ENCODE data around the gene MC1R.
A peak's percentile ranks its signal among the peaks of the same experiment; 100 is the strongest.
"Not testable (repeated sequence)": the region's sequence is repeated elsewhere in the genome, so short reads cannot be mapped to it uniquely, and the experiment has no call there.

MC1R gene

GRCh38 chr16:89914642-89915285, 3.9 kb upstream of the MC1R start:
- DNase-seq: not testable (repeated sequence)

GRCh38 chr16:89915303-89916232, 3.1 kb upstream of the MC1R start:
- DNase-seq: no peak

- peak; percentile 88 for DNase-seq
Observed at GRCh38 chr16:89917773-89918452, 749 bp upstream of the MC1R start.

GRCh38 chr16:89919535-89920406, 1.1 kb downstream of the MC1R start:
- no peak for DNase-seq

- no peak for DNase-seq
Observed at GRCh38 chr16:89920723-89921122, 2.1 kb downstream of the MC1R start.

GRCh38 chr16:89921131-89921701, 2.6 kb downstream of the MC1R start:
- no peak for DNase-seq

GRCh38 chr16:89921702-89922476, 3.2 kb downstream of the MC1R start:
- DNase-seq: peak; percentile 42

GRCh38 chr16:89922477-89922883, 3.8 kb downstream of the MC1R start:
- peak; percentile 35 for DNase-seq

GRCh38 chr16:89922884-89923639, 4.4 kb downstream of the MC1R start, which contains the start of gene TUBB3:
Gene TUBB3 (plus strand): TSS chr16:89923342. CDS start chr16:89923402, 60 bp downstream.
- DNase-seq: peak; percentile 53

- no peak for DNase-seq
Observed at GRCh38 chr16:89923640-89924296, 5.1 kb downstream of the MC1R start.

GRCh38 chr16:89924297-89924924, 5.7 kb downstream of the MC1R start:
- peak; percentile 40 for DNase-seq

GRCh38 chr16:89924925-89925307, 6.3 kb downstream of the MC1R start:
- no peak for DNase-seq

- DNase-seq: no peak
Observed at GRCh38 chr16:89925596-89926079, 7.0 kb downstream of the MC1R start.

GRCh38 chr16:89931305-89931896, 12.7 kb downstream of the MC1R start:
- DNase-seq: no peak

GRCh38 chr16:89931964-89932363, 13.3 kb downstream of the MC1R start:
- DNase-seq: no peak

GRCh38 chr16:89934019-89934418, 15.4 kb downstream of the MC1R start:
- not testable (repeated sequence) for DNase-seq

GRCh38 chr16:89934611-89935553, 16.2 kb downstream of the MC1R start:
- DNase-seq: no peak

GRCh38 chr16:89935620-89936019, 17.0 kb downstream of the MC1R start:
- not testable (repeated sequence) for DNase-seq
